IMR-90 (cell line): ENCODE measurements around the gene TMED6. TPM values are rescaled to one million over a fixed set of nuclear protein-coding genes. Genes with fewer than 3 reads are reported as not detected.

Source experiments
- CEBPB ChIP-seq: IDR thresholded peaks from 2 replicates; pipeline ENCODE4 v1.6.1; 2012; ENCODE audit warnings: low read depth, low read length, improper control_type of control experiment
- CHD1 ChIP-seq: IDR thresholded peaks from 2 replicates; pipeline ENCODE4 v1.6.1; 2012; ENCODE audit warnings: low read depth, low read length, improper control_type of control experiment
- ELK1 ChIP-seq: fragments of 150-350 bp; IDR thresholded peaks from 2 replicates; pipeline ENCODE4 v1.6.1; 2016; ENCODE audit warnings: low read depth, mild to moderate bottlenecking, low read length, moderate library complexity, borderline replicate concordance
- RAD21 ChIP-seq: IDR thresholded peaks from 2 replicates; pipeline ENCODE4 v1.6.1; 2012; ENCODE audit warnings: low read length, improper control_type of control experiment
- polyA plus RNA-seq, 3 experiments: library from polyadenylated mRNA; depleted of rRNA; stranded (reverse); fragments of >200 nt; gene quantifications; 2 replicates each; pipeline ENCODE4 v1.2.3, GENCODE V29; 2012; ENCODE audit warnings: low replicate concordance in 1 of 3
- total RNA-seq: library from RNA; depleted of rRNA; stranded (reverse); fragments of >200 nt; gene quantifications from 2 replicates; pipeline ENCODE4 v1.2.3, GENCODE V29; 2012

Gene TMED6
- total and polyA plus RNA-seq, 2 of the 4 experiments (the other 2 are of a cell fraction) = 0.10 TPM; not detected in 1

GRCh38 chr16:69396187-69397061 lies 44.8 kb upstream of the TMED6 start (continued):
- TF ChIP-seq ELK1 = no peak
- TF ChIP-seq RAD21 = peak; percentile 65
- TF ChIP-seq CHD1 = no peak
- TF ChIP-seq CEBPB = peak; percentile 96
